SU-DHL-6 (cell line): Measurements from ENCODE around the gene SLC7A5.

ENCODE experiments used
- H2AFZ ChIP-seq: fragments of 200-600 bp; sonication (generic); 2 replicates; pipeline ENCODE4 v1.6.1; 2014; ENCODE audit warnings: low read depth, mild to moderate bottlenecking, moderate library complexity, mixed read lengths, antibody characterized with exemption, low read length; ENCODE audit not compliant: severe bottlenecking
- H3F3A ChIP-seq: fragments of 200-600 bp; shearing (Covaris generic); 2 replicates; pipeline ENCODE4 v1.6.0; 2016; ENCODE audit warnings: antibody characterized with exemption, mild to moderate bottlenecking; ENCODE audit not compliant: insufficient read depth
- H3K27ac ChIP-seq: fragments of 200-600 bp; sonication (generic); 2 replicates; pipeline ENCODE4 v1.5.1; 2016; ENCODE audit warnings: low read depth, mild to moderate bottlenecking, low read length, moderate library complexity, mixed read lengths
- H3K27me3 ChIP-seq: fragments of 200-600 bp; sonication (generic), shearing (Covaris generic); 2 replicates; pipeline ENCODE4 v1.6.0; 2014; ENCODE audit warnings: mild to moderate bottlenecking, low read length
- H3K36me3 ChIP-seq: fragments of 200-600 bp; sonication (generic); 2 replicates; pipeline ENCODE4 v1.6.1; 2014; ENCODE audit warnings: mild to moderate bottlenecking, low read length, mixed read lengths
- H3K4me2 ChIP-seq: fragments of 300-600, 200-600 bp; shearing (Covaris generic), sonication (generic); 2 replicates; pipeline ENCODE4 v1.6.0; 2014; ENCODE audit warnings: low read length, low read depth, mild to moderate bottlenecking; ENCODE audit not compliant: poor library complexity, severe bottlenecking
- H3K4me3 ChIP-seq: fragments of 200-600 bp; sonication (generic); 2 replicates; pipeline ENCODE4 v1.5.1; 2014; ENCODE audit warnings: antibody characterized with exemption, low read length, mild to moderate bottlenecking, mixed read lengths; ENCODE audit not compliant: insufficient read depth, poor library complexity, severe bottlenecking
- H3K79me2 ChIP-seq: fragments of 200-600 bp; sonication (generic); 2 replicates; pipeline ENCODE4 v1.6.1; 2014; ENCODE audit warnings: mild to moderate bottlenecking, low read length, moderate library complexity; ENCODE audit not compliant: insufficient read depth
- H3K9ac ChIP-seq: fragments of 200-600 bp; sonication (generic); 2 replicates; pipeline ENCODE4 v1.7.0; 2014; ENCODE audit warnings: mild to moderate bottlenecking, low read length
- H3K9me2 ChIP-seq: fragments of 200-600 bp; sonication (generic); replicated peaks from 2 replicates; pipeline ENCODE4 v1.6.1; 2014; ENCODE audit warnings: low read length; ENCODE audit not compliant: insufficient read depth
- H3K9me3 ChIP-seq: fragments of 200-600 bp; sonication (generic); 2 replicates; pipeline ENCODE4 v1.6.1; 2014; ENCODE audit warnings: low read length, mixed read lengths; ENCODE audit not compliant: insufficient read depth
- H4K20me1 ChIP-seq: fragments of 200-600 bp; sonication (generic); 2 replicates; pipeline ENCODE4 v1.6.1; 2014; ENCODE audit warnings: low read depth, mild to moderate bottlenecking, antibody characterized with exemption, low read length, moderate library complexity, mixed read lengths
- EZH2phosphoT487 ChIP-seq: fragments of 200-600 bp; sonication (generic), shearing (Covaris generic); conservative IDR thresholded peaks from 2 replicates; pipeline ENCODE4 v1.6.1; 2018; ENCODE audit warnings: mild to moderate bottlenecking, antibody characterized with exemption, low read length, moderate library complexity, mixed read lengths
- TF ChIP-seq, protein P1 (sequence below): fragments of 200-600 bp; sonication (generic); IDR thresholded peaks from one replicate; pipeline ENCODE4 v1.5.1; 2017; ENCODE audit warnings: antibody characterized with exemption, mild to moderate bottlenecking, low read length, moderate library complexity; ENCODE audit not compliant: insufficient read depth, poor library complexity, severe bottlenecking

SLC7A5 gene

DNA sequence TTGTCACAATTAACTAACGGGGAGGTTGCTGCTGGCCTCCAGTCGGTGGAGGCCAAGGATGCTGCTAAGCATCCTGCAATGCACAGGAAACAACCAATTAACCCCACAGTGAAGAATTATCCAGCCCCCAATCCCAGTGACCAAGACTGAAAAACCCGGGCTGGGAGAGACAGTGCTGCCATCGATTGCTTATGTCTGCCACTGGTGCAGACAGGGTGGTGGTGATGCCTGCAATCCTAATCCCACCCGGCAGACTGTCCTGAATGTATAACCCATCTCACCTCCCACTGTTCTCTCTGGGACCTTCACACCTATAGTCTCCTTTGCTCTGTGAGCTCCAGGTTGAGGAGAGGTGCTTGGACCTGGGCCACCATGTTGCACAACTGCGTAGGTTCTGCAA lies 61.2 kb downstream of the SLC7A5 start:
- Histone ChIP-seq H2AFZ (no peak overlapping the region), H3F3A (peaks cover 62% of the 10 kb centered on the region), H3K27ac (peak overlapping the region; percentile 99), H3K27me3 (no peaks in the 10 kb centered on the region), H4K20me1 (no peaks in the 10 kb centered on the region), H3K4me3 (peak overlapping the region; percentile 22), H3K79me2 (peaks cover 49% of the 10 kb centered on the region), H3K9ac (peak overlapping the region; percentile 68), H3K9me2 (no peaks in the 10 kb centered on the region), H3K4me2 (peak overlapping the region; percentile 92), H3K36me3 (no peaks in the 10 kb centered on the region; the same call in 1 of the 2 replicates), H3K9me3 (no peaks in the 10 kb centered on the region)
- no peak for TF ChIP-seq EZH2phosphoT487
- TF ChIP-seq, protein P1, sequence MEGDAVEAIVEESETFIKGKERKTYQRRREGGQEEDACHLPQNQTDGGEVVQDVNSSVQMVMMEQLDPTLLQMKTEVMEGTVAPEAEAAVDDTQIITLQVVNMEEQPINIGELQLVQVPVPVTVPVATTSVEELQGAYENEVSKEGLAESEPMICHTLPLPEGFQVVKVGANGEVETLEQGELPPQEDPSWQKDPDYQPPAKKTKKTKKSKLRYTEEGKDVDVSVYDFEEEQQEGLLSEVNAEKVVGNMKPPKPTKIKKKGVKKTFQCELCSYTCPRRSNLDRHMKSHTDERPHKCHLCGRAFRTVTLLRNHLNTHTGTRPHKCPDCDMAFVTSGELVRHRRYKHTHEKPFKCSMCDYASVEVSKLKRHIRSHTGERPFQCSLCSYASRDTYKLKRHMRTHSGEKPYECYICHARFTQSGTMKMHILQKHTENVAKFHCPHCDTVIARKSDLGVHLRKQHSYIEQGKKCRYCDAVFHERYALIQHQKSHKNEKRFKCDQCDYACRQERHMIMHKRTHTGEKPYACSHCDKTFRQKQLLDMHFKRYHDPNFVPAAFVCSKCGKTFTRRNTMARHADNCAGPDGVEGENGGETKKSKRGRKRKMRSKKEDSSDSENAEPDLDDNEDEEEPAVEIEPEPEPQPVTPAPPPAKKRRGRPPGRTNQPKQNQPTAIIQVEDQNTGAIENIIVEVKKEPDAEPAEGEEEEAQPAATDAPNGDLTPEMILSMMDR, result no peak

DNA sequence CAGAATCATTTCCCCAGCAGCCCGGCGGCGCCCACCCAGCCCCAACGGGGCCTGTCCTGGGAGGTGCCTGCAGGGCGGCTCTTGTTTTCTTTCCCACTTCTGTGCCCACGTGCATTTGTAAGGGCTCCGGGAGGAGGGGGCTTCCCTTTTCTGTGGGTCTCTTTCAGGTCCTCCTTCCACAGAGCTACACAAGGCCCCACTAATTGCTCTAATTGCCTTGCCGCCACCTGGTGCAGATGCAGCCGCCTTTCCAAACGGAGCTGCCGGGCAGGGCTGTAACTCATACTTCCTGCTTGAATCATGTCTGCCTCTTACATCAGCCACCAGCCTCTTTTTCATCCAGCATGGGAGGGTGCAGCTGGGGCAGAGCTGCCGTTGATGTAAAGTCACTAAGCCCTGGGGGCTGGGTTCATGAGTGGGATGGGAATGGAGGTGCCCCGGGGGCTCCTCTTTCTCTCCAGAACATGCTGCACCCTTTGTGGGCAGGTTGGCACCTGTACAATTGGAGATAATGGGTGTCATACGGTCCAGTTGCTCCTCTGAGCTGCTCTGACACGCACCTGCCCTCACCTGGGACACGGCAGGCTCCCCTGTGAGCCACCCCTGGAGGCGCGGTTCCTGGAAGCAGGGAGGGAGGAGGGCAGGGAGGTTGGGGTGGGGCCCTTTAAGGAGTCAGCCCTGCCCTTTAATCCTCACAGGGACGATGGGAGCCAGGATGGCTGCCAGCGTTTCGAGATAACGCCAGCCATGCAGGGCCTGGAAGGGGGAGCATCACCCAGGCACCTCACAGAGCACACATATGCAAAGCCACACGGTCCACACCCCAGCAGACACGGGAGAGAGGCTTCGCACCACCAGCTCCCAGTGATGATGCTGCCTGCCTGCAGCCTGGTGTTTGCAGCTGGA lies 62.4 kb downstream of the SLC7A5 start:
- Histone ChIP-seq H3K9me2 (no peaks in the 10 kb centered on the region), H3K27ac (peak overlapping the region; percentile 99), H3K79me2 (peaks cover 62% of the 10 kb centered on the region), H2AFZ (no peak overlapping the region), H3K4me3 (peak overlapping the region; percentile 49), H3F3A (peaks cover 65% of the 10 kb centered on the region), H3K9ac (peak overlapping the region; percentile 68), H3K9me3 (no peaks in the 10 kb centered on the region), H4K20me1 (no peaks in the 10 kb centered on the region), H3K27me3 (no peaks in the 10 kb centered on the region), H3K36me3 (no peaks in the 10 kb centered on the region; the same call in 1 of the 2 replicates), H3K4me2 (peak overlapping the region; percentile 92)
- TF ChIP-seq EZH2phosphoT487, result no peak
- TF ChIP-seq, protein P1, result no peak

DNA sequence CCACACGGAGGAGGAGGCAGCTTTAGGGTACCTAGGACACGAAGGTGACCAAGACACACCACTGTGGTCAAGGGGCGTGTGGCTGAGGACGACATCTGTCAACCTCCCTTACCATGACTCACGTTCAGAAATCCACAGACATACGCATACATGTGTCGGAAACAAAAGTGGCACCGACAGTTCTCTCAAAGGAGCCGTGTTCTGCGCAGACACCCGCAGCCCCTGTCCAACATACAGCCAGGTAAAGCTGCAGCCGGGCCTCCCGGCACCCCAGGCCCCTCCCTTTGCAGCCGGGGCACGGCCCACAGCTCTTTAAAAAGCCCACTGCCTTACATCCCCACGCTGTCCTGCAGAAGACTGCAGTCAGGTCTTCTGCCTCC lies 63.1 kb downstream of the SLC7A5 start:
- Histone ChIP-seq H3K9ac (peak overlapping the region; percentile 68), H4K20me1 (no peaks in the 10 kb centered on the region), H3K9me2 (no peaks in the 10 kb centered on the region), H2AFZ (no peak overlapping the region), H3F3A (peaks cover 61% of the 10 kb centered on the region), H3K9me3 (no peaks in the 10 kb centered on the region), H3K4me3 (peak overlapping the region; percentile 49), H3K27me3 (no peaks in the 10 kb centered on the region), H3K27ac (peak overlapping the region; percentile 99), H3K4me2 (peak overlapping the region; percentile 92), H3K79me2 (peaks cover 68% of the 10 kb centered on the region), H3K36me3 (no peaks in the 10 kb centered on the region; the same call in 1 of the 2 replicates)
- no peak for TF ChIP-seq EZH2phosphoT487
- TF ChIP-seq, protein P1, result no peak
